ENCODE results near the gene VAMP2.
A peak's percentile ranks its signal among the peaks of the same experiment; 100 is the strongest.

Gene VAMP2

GRCh38 chr17:8142887-8143580, 19.7 kb downstream of the VAMP2 start:
- DNase-seq = no peak

- peak; percentile 52 for DNase-seq
Measured at GRCh38 chr17:8142158-8142886, 20.4 kb downstream of the VAMP2 start.

- no peak for DNase-seq
Measured at GRCh38 chr17:8141741-8142140, 21.0 kb downstream of the VAMP2 start.

DNA sequence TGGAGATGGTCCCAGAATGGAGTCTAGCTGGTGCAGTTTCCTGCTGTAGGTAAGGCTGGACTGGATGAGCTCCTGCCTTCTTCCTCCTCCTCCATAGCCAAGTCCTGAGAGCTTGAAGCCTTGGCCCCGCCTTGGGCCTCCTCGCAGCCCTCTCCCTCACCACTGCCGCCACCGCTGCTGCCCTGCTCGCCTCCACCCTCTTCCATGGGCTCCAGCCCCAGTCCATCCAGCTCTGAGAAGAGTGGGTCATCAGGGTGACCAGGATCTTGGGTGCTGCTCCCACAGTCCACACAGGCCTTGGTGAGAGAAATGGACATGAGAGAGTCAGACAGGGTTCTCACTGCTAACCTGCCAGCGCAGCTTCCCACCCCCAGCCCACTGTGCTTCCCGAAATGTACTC, 21.7 kb downstream of the VAMP2 start:
- no peak for DNase-seq

DNA sequence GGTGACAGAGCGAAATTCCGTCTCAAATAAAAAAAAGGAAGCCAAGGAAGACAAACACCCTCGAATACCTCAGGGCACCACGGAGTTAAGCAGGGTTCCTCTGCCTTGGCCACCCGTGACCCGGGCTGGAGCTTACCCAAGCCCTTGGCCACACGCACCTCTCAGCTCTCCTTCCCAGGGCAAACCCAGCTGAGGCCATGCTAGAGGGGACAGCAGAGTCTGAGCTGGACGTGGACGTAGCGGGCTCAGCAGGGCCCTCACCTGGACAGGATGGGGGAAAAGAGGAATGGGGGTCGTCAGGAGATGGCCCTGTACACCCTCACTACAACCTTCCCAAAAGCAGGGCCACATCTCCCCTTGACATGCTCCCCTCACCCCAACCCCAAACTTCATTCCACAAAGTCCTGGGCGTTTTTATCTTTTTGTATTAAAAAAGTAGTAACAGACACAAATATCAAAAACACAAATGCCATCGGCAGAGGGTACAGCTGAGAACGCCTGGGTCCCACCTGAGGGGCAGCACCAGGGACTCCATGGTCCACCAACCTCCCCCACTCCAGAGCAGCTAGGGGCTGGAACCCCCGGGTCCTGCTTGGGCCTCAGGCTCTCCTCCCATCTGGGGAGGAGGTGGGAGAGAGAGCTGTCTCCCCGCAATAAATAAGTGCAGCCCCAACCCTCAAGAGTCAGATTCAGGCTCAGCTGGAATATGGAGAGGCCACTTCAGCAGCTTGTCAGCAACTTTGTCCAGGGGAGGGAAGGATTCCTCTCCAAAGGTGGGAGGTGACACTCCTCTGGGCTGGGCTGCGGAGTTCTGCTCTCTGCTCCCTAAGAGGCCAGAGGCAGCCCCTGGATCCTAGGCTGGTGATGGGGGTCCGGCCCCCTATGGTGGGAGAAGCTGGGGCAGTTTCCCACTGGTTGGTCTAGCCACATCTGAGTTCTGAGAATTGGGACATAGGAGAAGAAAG, 22.4 kb downstream of the VAMP2 start:
- DNase-seq = no peak

- DNase-seq = peak; percentile 99
Measured at GRCh38 chr17:8138672-8139371, 23.9 kb downstream of the VAMP2 start.

DNA sequence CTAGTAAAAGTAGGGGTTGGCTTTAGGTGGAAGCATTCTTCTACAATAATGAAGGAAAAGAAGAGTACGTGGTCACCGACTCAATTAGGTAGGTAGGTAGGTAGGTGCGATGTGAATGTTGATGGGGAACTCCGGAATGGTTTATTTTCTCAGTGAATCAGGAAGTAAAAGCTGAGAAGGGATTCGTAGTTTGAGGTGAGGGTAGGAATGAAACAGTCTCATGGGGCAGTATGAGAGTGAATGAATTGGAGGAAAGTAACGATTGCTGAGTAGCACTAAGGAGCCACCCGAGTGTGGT, 24.4 kb downstream of the VAMP2 start:
- DNase-seq = no peak

- DNase-seq = no peak
Measured at GRCh38 chr17:8137645-8138373, 24.9 kb downstream of the VAMP2 start.

DNA sequence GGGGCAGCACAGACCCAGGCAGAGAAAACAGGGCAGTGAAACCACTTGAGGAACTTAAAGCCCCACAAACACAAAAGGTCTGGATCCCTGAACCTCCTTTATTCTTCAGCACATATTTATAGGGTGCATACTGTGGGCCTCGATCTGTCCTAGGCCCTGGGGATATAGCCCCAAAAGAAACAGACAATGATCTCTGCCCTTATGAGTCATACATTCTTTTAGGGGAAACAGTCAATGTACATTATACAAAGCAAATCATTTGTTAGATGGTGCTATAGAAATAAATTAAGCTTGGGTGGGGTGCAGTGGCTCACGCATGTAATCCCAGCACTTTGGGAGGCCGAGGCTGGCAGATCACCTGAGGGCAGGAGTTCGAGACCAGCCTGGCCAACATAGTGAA, 28.8 kb downstream of the VAMP2 start:
- no peak for DNase-seq

- DNase-seq = peak; percentile 68
Measured at GRCh38 chr17:8133399-8133798, 29.3 kb downstream of the VAMP2 start.

GRCh38 chr17:8131844-8132441, 30.8 kb downstream of the VAMP2 start:
- no peak for DNase-seq

DNA sequence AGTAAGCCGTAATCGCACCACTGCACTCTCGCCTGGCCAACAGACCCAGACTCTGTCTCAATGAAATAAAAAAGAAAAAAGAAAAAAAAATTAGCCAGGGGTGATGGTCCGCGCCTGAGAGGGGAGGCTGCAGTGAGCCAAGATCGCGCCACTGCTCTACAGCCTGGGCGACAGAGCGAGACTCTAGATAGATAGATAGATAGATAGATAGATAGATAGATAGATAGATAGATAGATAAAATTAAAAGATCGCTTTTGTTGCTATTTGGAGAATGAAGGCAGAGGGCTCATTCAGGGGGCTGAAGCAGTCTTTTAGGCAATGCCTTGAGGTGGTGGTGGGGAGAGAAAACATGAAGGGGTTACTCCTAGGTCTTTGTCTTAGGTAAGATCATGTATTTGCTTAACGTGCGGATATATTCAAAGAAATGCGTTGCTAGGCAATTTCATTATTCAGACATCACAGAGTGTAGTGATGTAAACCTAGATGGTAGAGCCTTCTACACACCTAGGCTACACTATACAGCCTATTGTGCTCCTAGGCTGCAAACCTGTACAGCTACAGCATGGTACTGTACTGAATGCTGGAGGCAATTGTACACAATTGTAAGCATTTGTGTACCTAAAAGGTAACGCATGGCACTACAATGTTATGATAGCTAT, 34.5 kb downstream of the VAMP2 start:
- DNase-seq = no peak

DNA sequence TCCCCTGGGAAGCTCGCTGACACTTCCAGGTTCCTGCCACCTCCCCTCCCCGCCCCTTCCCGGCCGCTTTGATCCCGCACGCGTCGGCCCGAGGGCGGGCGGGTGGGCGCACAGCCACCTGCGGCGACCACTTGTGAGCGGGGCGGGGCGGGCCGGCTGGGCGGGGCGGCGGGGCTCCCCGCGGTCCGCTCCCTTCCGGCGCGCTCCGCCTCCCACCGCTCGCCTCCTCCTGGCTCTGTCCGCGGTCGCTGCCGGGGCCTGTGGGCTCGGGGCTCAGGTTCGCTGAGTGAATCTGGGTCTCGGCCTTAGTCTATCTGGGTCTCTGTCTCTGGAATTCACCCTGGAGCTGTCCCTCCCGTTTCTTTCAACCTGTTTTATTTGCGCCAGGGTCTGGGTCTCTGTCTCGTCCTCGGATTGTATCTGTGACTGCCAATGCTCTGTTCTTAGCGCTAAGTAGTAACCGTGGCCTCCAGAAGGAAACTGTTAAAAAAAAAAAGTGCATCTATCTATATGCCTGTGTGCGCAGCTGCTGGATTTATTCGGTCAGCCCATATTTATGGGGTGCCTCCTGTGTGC, 36.2 kb downstream of the VAMP2 start:
- DNase-seq = peak; percentile 85

GRCh38 chr17:8125947-8126490, 36.7 kb downstream of the VAMP2 start:
- DNase-seq = peak; percentile 70

- peak; percentile 93 for DNase-seq
Measured at GRCh38 chr17:8125154-8125946, 37.4 kb downstream of the VAMP2 start.

DNA sequence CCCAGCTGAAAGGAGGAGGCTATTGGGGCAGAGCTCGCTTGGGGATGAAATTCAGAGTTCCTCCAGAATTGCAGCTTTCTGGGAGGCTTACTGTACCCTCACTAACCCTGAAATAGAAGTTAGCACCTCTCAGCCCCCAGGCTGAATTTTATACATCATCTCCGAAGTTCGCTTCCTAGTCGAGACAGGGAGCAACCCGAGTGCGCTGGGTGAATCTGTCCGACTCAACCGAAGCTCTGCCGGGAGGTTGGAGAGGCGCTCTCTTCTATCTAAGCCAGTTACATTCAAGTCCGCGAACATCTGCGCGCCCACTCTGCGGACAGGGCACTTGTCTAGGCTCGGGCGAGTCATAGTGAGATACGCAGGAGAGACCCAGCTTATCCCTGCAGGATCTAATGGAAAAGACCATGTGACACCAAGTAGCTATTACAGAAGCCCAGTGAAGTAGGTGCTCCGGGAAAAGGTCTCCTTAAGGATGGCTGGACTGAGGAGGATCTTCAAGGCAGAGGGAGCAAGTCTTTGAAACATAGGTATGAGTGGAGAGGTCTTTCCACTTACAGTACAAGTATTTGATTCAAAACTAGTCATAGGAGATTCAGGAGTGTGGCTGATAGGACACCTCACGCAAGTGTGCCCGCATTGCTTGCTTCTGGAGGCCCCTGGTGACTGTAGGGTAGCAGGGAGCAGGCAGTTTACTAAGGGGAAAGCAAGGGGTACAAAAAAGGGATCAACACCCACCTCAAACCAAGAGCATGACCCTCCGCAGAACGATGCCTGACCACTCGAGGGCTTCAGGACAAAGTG, 38.2 kb downstream of the VAMP2 start:
- DNase-seq = peak; percentile 68

DNA sequence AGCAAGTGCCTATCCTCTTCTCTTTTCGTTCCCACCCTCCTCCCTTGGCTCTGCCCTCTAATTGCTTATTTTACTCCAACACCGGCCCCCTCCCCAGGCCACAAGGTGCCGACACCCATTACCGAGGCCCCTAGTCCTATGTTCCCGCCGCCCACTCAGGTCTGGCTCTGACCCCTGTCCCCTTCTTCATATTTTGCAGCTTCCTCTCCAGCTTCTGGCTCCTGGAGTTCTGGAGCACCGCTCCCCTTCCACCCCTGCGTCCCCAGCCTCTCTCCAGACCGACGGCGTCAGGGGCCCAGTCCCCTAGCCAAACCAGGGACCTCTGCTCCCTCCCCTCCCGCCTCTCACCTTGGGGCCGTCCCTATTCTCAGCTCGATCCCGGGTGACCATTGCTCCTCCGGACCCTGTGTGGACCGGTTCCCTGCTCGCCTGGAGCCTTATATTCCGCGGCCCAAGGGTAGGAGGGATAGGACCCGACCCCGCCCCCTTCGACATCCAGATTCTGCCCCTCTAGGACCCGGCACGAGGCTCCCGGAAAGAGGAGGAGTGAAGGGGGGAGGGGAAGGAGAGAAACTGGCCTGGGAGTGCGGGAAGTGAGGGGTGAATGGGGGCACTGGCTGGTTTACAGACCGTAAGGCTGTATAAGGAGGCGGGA, 38.9 kb downstream of the VAMP2 start, which contains the start of gene HES7:
Gene HES7 (minus strand): TSS at position 412 of the 655 bp plus-strand sequence. CDS start 22 bp downstream, at position 390.
- peak; percentile 68 for DNase-seq

All from islet precursor cell (in vitro differentiated cells).